Panc1 (cell line): ENCODE results near the gene PRKCA. TPM values are rescaled to one million over a fixed set of nuclear protein-coding genes. Genes with fewer than 3 reads are reported as not detected.

Source experiments
- ATAC-seq: fragments of 200-7000 bp; cut with Tn5 transposase; 2 replicates; pipeline ENCODE4 v1.9.1; 2020; ENCODE audit warnings: mild to moderate bottlenecking, moderate library complexity
- BruUV-seq: library from RNA; stranded (reverse); fragments of 400-500 nt; replicated peaks from 2 replicates; lab custom pipeline; 2021; lab: Mats Ljungman, UMichigan
- CTCF ChIA-PET: fragments of 300-600 bp; sonication (Branson Sonifier 250); formaldehyde crosslinking; loops from one replicate; lab custom pipeline; 2022; ENCODE audit warnings: antibody characterized with exemption; lab: Charles Lee
- POLR2A ChIA-PET: fragments of 300-600 bp; sonication (Branson Sonifier 250); formaldehyde crosslinking; loops from one replicate; lab custom pipeline; 2022; ENCODE audit warnings: antibody characterized with exemption; lab: Charles Lee
- DNase-seq: peaks from one replicate; pipeline ENCODE4 v3.0.0-alpha.2; 2010; ENCODE audit warnings: low read depth, low spot score
- H3K27ac ChIP-seq: 2 replicates; pipeline ENCODE4 v1.5.1; 2011; ENCODE audit warnings: mild to moderate bottlenecking, low read length, inconsistent platforms
- H3K27me3 ChIP-seq: fragments of 200-500 bp; sonication (Bioruptor generic); 2 replicates; pipeline ENCODE4 v1.6.0; 2014; ENCODE audit warnings: low read length, inconsistent platforms; ENCODE audit not compliant: control insufficient read depth, insufficient read depth
- H3K36me3 ChIP-seq: fragments of 200-500 bp; sonication (Bioruptor generic); 2 replicates; pipeline ENCODE4 v1.5.1; 2014; ENCODE audit warnings: inconsistent platforms, mild to moderate bottlenecking, low read length, moderate library complexity; ENCODE audit not compliant: control insufficient read depth, insufficient read depth
- H3K4me1 ChIP-seq: 2 replicates; pipeline ENCODE4 v1.5.1; 2011; ENCODE audit warnings: inconsistent platforms, mild to moderate bottlenecking, low read length, moderate library complexity; ENCODE audit not compliant: control insufficient read depth, insufficient read depth
- H3K4me3 ChIP-seq, 2 experiments: 2 replicates each; pipeline ENCODE4 v1.5.1; 2011 to 2012; ENCODE audit warnings: low read depth in 2 of 2, low read length in 2 of 2, mild to moderate bottlenecking in 2 of 2, inconsistent platforms in 1 of 2, moderate library complexity in 1 of 2
- H3K9me3 ChIP-seq: fragments of 200-500 bp; sonication (Bioruptor generic); 2 replicates; pipeline ENCODE4 v1.5.1; 2014; ENCODE audit warnings: low read depth, mild to moderate bottlenecking, inconsistent platforms, low read length, moderate library complexity; ENCODE audit not compliant: control insufficient read depth, insufficient read depth
- CTCF ChIP-seq: fragments of 450-650 bp; IDR thresholded peaks from 2 replicates; pipeline ENCODE4 v1.5.1; 2017; ENCODE audit warnings: mild to moderate bottlenecking
- POLR2AphosphoS5 ChIP-seq: IDR thresholded peaks from 2 replicates; pipeline ENCODE4 v1.6.1; 2012; ENCODE audit warnings: mild to moderate bottlenecking, low read depth, low read length, moderate library complexity
- REST ChIP-seq, 2 experiments: IDR thresholded peaks; 2 replicates each; pipeline ENCODE4 v1.6.1; 2011 to 2012; ENCODE audit warnings: low read depth in 2 of 2, control low read depth in 1 of 2, low read length in 1 of 2, mild to moderate bottlenecking in 1 of 2, moderate library complexity in 1 of 2; ENCODE audit not compliant: insufficient read depth in 1 of 2
- SIN3A ChIP-seq: IDR thresholded peaks from 2 replicates; pipeline ENCODE4 v1.6.1; 2012; ENCODE audit warnings: low read depth, mild to moderate bottlenecking, low read length, moderate library complexity, borderline replicate concordance; ENCODE audit not compliant: insufficient read depth
- TCF7L2 ChIP-seq: IDR thresholded peaks from 2 replicates; pipeline ENCODE4 v1.6.1; 2011; ENCODE audit warnings: mild to moderate bottlenecking, low read depth, low read length, inconsistent platforms
- in situ Hi-C: cut with HindIII; loops from 2 replicates; pipeline ENCODE4 v1.10.0; 2016; ENCODE audit warnings: low sequenced_read_pairs, low pct_unique_long_range_greater_than_20kb
- intact Hi-C: fragments of 100-400 bp; cut with micrococcal nuclease; formaldehyde crosslinking; loops from one replicate; pipeline ENCODE4 v1.10.0; 2022; ENCODE audit not compliant: unreplicated experiment
- total RNA-seq: library from RNA; stranded (reverse); gene quantifications from one replicate; pipeline ENCODE4 v1.2.1, GENCODE V29; 2021; ENCODE audit not compliant: unreplicated experiment

Gene PRKCA
- total RNA-seq, 1 experiment from 2014 or later, result 53.0 TPM

GRCh38 chr17:66740226-66740625 lies 437.8 kb downstream of the PRKCA start:
- Histone ChIP-seq H3K4me3 (no peak overlapping the region), H3K4me1 (no peaks in the 10 kb centered on the region), H3K27ac (no peak overlapping the region), H3K36me3 (0 out of 2 replicates have a peak, but pooled peaks cover 2% of the 10 kb centered on the region), H3K9me3 (no peaks in the 10 kb centered on the region), H3K27me3 (no peaks in the 10 kb centered on the region)
- intact Hi-C loops (no loop called here), in situ Hi-C loops (no loop called here)
- ChIA-PET POLR2A (no interaction called here), CTCF (no interaction called here)
- TF ChIP-seq POLR2AphosphoS5, result no peak
- TF ChIP-seq REST (IDR thresholded peaks at IDR 0.05; ENCODE audit: insufficient read depth in 1 of 2, low read depth in 2 of 2, low read length in 1 of 2), result no peak
- TF ChIP-seq TCF7L2, result no peak
- TF ChIP-seq SIN3A, result no peak
- no peak for TF ChIP-seq CTCF
- BruUV-seq, result no TSS peak
- ATAC-seq (no peak), DNase-seq (no peak)

GRCh38 chr17:66743511-66743910 lies 441.1 kb downstream of the PRKCA start:
- Histone ChIP-seq H3K27ac (no peak overlapping the region), H3K27me3 (no peaks in the 10 kb centered on the region), H3K9me3 (no peaks in the 10 kb centered on the region), H3K36me3 (0 out of 2 replicates have a peak, but pooled peaks cover 2% of the 10 kb centered on the region), H3K4me3 (no peak overlapping the region), H3K4me1 (no peaks in the 10 kb centered on the region)
- no peak for TF ChIP-seq SIN3A
- BruUV-seq, result no TSS peak
- no peak for DNase-seq
- POLR2A ChIA-PET, result no interaction called here
- CTCF ChIA-PET, result no interaction called here
- in situ Hi-C loops, result no loop called here
- intact Hi-C loops, result no loop called here
- no peak for ATAC-seq

- TF ChIP-seq SIN3A, result no peak
- no peak for TF ChIP-seq POLR2AphosphoS5
- TF ChIP-seq CTCF, result no peak
- ChIA-PET CTCF (no interaction called here), POLR2A (no interaction called here)
- DNase-seq, result no peak
- ATAC-seq, result no peak
- H3K27ac ChIP-seq, result no peak overlapping the region
- H3K9me3 ChIP-seq, result no peaks in the 10 kb centered on the region
- in situ Hi-C loops, result no loop called here
- H3K27me3 ChIP-seq, result no peaks in the 10 kb centered on the region
- intact Hi-C loops, result no loop called here
- no TSS peak for BruUV-seq
- H3K4me3 ChIP-seq, result no peak overlapping the region
- no peaks in the 10 kb centered on the region for H3K4me1 ChIP-seq
- 0 out of 2 replicates have a peak, but pooled peaks cover 2% of the 10 kb centered on the region for H3K36me3 ChIP-seq
Measured at GRCh38 chr17:66746736-66747135, 444.3 kb downstream of the PRKCA start.
